ENCODE results near the gene PHYKPL.
"Not testable (repeated sequence)": the region's sequence is repeated elsewhere in the genome, so short reads cannot be mapped to it uniquely, and the experiment has no call there.

PHYKPL gene

GRCh38 chr5:178239626-178240301 is 7.2 kb upstream of the PHYKPL start:
- not testable (repeated sequence) for DNase-seq (ENCODE audit: low read depth, low spot score)

- no peak for DNase-seq (ENCODE audit: low read depth, low spot score)
These were observed 6.3 kb upstream of the PHYKPL start for GRCh38 chr5:178238711-178239592.

DNA sequence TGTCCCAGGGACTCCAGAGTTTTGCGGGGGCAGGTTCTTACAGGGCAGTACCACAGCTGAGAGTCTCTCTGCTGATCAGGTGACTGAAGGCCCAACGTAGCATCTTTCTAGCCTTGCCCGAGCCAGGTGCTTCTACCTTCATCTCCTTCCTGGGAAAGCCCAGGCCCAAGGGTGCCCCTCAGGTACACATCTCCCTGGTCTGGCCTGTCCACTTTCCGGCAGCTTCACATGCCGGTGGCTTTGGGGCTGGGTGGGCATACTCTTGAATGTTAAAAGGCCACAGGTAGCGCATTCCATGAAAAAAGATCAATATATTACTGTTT is 5.7 kb upstream of the PHYKPL start:
- DNase-seq (ENCODE audit: low read depth, low spot score): no peak

- DNase-seq (ENCODE audit: low read depth, low spot score): no peak
These were observed 5.1 kb upstream of the PHYKPL start for GRCh38 chr5:178237431-178238312.

GRCh38 chr5:178236679-178237078 is 4.1 kb upstream of the PHYKPL start:
- DNase-seq (ENCODE audit: low read depth, low spot score): no peak

- DNase-seq (ENCODE audit: low read depth, low spot score): no peak
These were observed 3.5 kb upstream of the PHYKPL start for GRCh38 chr5:178236126-178236525.

GRCh38 chr5:178235588-178235974 is 3.0 kb upstream of the PHYKPL start:
- DNase-seq (ENCODE audit: low read depth, low spot score): no peak

DNA sequence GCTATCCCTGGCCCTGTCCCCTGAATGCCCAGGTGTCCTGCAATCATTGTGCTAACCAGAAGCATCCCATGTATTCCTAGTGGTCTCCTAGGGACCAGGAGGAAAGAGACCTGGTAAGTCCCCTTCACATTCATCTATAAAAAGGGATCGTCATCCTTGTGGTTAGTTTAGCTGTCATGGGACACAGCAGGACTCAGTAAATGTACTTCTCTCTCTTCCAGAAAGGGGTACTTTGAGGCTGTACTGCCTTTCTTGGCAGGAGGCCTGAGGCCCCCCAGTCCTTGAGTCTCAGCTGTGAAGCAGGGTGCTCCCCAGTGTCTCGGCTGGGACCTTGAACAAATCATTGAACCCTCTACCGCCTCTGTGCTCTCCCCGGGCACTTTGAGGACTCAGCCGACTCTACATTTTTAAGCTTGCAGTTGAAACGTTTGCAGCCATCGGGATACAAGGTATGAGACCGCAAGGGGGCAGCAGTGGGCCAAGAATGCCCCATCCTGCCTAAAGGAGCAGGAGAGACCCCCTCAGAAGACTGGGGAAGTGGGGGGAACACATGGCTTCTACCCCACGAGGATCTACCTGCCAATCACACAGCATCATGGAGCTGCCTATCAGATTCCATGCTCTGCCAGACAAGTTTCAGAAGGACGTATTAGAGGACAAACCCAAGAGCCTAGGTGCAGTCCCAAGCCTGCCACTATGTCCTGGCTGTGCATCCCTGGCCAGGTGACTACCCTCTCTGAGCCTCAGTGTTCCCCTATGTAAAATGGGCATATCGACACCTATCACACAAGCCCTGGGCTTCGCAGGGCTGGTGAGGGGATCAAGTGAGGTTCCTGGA is 2.4 kb upstream of the PHYKPL start:
- no peak for DNase-seq (ENCODE audit: low read depth, low spot score)

GRCh38 chr5:178234121-178234749 is 1.6 kb upstream of the PHYKPL start:
- no peak for DNase-seq (ENCODE audit: low read depth, low spot score)

- no peak for DNase-seq (ENCODE audit: low read depth, low spot score)
These were observed 373 bp upstream of the PHYKPL start for GRCh38 chr5:178232920-178233429.

DNA sequence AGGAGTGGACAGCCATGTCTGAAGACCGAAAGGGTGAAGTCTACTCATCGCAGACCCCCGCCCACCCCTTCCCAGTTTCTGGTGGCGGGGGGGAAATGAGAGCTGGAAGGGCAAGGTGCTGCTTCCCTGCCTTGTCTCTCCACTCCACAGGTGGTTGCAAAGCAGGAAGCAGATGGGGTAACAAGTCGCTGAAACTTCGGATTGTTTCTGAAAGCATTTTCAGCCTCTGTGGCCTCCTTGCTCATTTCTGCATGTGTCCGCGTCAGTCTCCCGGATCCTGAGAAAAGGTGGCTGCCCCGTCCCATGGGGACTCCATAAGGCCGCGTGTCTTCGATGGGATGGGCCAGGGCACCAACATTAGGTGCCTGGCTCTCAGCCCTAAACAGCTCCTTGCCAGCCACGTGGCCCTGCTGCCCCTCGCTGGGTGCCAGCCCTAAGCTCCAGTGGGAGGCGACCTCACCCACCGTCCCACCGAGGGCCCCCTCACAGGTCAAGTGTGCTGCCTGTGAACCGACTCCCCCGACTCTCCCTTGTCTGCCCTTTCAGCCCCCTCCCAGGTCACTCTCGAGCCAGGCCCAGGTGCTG is 971 bp downstream of the PHYKPL start:
- no peak for DNase-seq (ENCODE audit: low read depth, low spot score)

GRCh38 chr5:178230879-178231538 is 1.6 kb downstream of the PHYKPL start:
- no peak for DNase-seq (ENCODE audit: low read depth, low spot score)

- no peak for DNase-seq (ENCODE audit: low read depth, low spot score)
These were observed 2.7 kb downstream of the PHYKPL start for GRCh38 chr5:178229861-178230260.

DNA sequence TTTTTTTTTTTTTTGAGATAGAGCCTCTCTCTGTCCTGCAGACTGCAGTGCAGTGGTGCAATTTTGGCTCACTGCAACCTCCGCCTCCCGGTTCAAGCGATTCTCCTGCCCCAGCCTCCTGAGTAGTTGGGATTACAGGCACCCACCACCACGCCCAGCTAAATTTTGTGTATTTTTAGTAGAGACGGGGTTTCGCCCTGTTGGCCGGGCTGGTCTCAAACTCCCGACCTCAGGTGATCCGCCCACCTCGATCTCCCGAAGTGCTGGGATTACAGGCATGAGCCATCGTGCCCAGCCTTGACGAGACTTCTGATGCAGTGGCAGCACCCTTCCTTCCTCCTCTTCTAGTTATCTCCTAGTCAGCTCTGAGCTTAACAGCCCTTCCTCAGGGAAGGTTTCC is 3.5 kb downstream of the PHYKPL start:
- DNase-seq (ENCODE audit: low read depth, low spot score): not testable (repeated sequence)

- no peak for DNase-seq (ENCODE audit: low read depth, low spot score)
These were observed 4.0 kb downstream of the PHYKPL start for GRCh38 chr5:178228609-178229008.

- no peak for DNase-seq (ENCODE audit: low read depth, low spot score)
These were observed 4.7 kb downstream of the PHYKPL start for GRCh38 chr5:178227929-178228328.

DNA sequence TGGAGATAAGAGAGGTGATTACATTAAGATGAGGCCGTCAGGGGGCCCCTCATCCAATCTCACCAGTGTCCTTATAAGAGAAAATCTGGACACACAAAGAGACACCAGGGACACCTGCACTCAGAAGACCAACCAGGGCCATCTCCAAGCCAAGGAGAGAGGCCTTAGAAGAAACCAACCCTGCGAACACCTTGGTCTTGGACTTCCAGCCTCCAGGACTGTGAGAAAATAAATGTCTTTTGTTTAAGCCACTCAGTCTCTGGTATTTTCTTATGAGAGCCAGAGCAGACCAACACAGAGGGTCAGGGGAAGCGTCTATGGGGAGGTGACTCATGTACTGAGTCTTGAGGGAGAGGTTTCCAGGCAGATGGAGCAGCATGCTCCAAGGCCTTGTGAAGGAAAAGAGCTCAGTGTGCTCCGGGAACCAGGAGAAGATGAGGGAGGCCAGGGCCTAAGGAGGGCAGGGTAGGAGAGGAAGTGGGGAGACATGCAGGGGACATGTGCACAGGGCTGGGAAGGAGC is 5.4 kb downstream of the PHYKPL start:
- no peak for DNase-seq (ENCODE audit: low read depth, low spot score)

GRCh38 chr5:178225174-178225573 is 7.4 kb downstream of the PHYKPL start:
- no peak for DNase-seq (ENCODE audit: low read depth, low spot score)

GRCh38 chr5:178224403-178224802 is 8.2 kb downstream of the PHYKPL start:
- DNase-seq (ENCODE audit: low read depth, low spot score): no peak

Data from iPS DF 19.7 (cell line).